ENCODE results near the gene VKORC1. TPM values are rescaled to one million over a fixed set of nuclear protein-coding genes. Genes with fewer than 3 reads are reported as not detected.
A peak's percentile ranks its signal among the peaks of the same experiment; 100 is the strongest.

VKORC1 gene
- total and polyA plus RNA-seq, 2 of the 8 experiments (the other 6 are each of a cell fraction or from before 2014, with no cell fraction given), result 84.1 to 483 TPM

DNA sequence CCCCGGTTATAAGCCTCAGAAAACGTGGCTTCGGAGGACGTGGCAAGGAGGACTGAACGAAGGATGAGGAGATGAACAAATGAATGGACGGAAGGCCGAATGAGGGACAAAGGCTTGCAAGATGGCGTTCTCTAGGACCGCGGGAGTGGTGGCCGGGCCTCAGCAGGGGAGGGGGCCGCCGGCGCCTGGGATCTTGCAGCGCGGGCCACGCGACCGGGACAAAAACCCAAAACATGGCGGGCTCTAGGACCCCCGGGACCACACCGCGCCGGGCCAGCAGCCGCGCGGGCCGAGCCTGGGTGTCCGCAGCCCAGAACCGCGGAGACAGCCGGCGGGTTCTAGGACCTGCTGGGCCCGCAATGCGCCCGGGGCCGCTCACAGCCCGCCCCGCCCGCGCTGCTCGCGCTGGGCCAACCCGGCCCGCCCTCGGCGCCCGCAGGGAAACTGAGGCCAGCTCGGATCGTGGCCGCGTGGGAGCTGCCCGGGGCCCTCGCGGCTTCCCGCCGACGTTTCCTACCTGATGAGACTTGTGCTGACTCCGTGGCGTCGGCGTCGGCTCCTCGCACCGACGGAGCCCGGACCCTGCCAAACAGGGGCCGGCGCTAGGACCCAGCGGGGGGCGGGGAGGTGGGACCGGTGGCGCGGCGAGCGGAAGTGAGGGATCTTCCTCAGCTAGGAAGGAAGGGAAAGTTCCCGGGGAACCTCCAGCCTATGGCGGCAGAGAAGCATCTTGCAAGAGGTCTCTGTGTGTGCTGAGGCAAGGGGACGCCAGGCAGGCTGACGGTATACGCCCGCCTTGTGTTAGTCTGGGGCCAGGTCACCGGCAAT is 21.2 kb downstream of the VKORC1 start (continued):
- TF ChIP-seq CHD7 (IDR thresholded peaks at IDR 0.05; ENCODE audit: insufficient replicate concordance, low read length) (no peak), POLR2A (IDR thresholded peaks at IDR 0.05; ENCODE audit: control extremely low read depth in 1 of 2, low read depth in 2 of 2, low read length in 2 of 2) (peak in 1 of 2 experiments; percentile 10; a peak in 2 of 3 replicates), SP1 (IDR thresholded peaks at IDR 0.05; ENCODE audit: low read depth, low read length) (peak; percentile 81), GABPA (IDR thresholded peaks at IDR 0.05; ENCODE audit: borderline replicate concordance, insufficient read depth, low read length) (no peak; the same call in 1 of the 2 replicates), JUND (IDR thresholded peaks at IDR 0.05; ENCODE audit: low read length) (no peak), CBX5 (IDR thresholded peaks at IDR 0.05; ENCODE audit: low read depth, low read length) (no peak), CHD1 (IDR thresholded peaks at IDR 0.05; ENCODE audit: low read depth, low read length) (no peak), PHF8 (conservative IDR thresholded peaks at IDR 0.05; ENCODE audit: low read depth, low read length) (peak; percentile 55), TAF1 (IDR thresholded peaks at IDR 0.05; ENCODE audit: low read depth, low read length) (peak; percentile 26), TAF7 (optimal IDR thresholded peaks at IDR 0.05; ENCODE audit: borderline replicate concordance, low read depth, low read length) (peak; percentile 16), EGR1 (IDR thresholded peaks at IDR 0.05; ENCODE audit: borderline replicate concordance, low read depth, low read length) (peak; percentile 88)
